PC-3 (cell line): ENCODE data around the gene DENND1B. TPM values are rescaled to one million over a fixed set of nuclear protein-coding genes. Genes with fewer than 3 reads are reported as not detected.

Source experiments
- ATAC-seq: fragments of 200-7000 bp; cut with Tn5 transposase; 2 replicates; pipeline ENCODE4 v1.9.1; 2020; ENCODE audit warnings: mild to moderate bottlenecking, moderate library complexity
- BruUV-seq: library from RNA; stranded (reverse); fragments of 400-500 nt; replicated peaks from 2 replicates; lab custom pipeline; 2021; lab: Mats Ljungman, UMichigan
- CTCF ChIA-PET: fragments of 300-600 bp; sonication (Branson Sonifier 250); formaldehyde crosslinking; loops from one replicate; lab custom pipeline; 2022; ENCODE audit warnings: antibody characterized with exemption; lab: Charles Lee
- POLR2A ChIA-PET: fragments of 300-600 bp; sonication (Branson Sonifier 250); formaldehyde crosslinking; loops from one replicate; lab custom pipeline; 2022; ENCODE audit warnings: antibody characterized with exemption; ENCODE audit not compliant: unreplicated experiment; lab: Charles Lee
- DNase-seq: peaks from one replicate; pipeline ENCODE4 v3.0.0-alpha.2; 2015
- H2AFZ ChIP-seq: fragments of 300-600 bp; sonication (generic); 2 replicates; pipeline ENCODE4 v1.6.0; 2016; ENCODE audit warnings: antibody characterized with exemption, low read length
- H3F3A ChIP-seq: fragments of 300-600 bp; sonication (generic); one replicate; pipeline ENCODE4 v1.6.0; 2017; ENCODE audit warnings: antibody characterized with exemption, low read length, control low read depth, mild to moderate bottlenecking; ENCODE audit not compliant: unreplicated experiment
- H3K27ac ChIP-seq: fragments of 300-600 bp; sonication (generic); 2 replicates; pipeline ENCODE4 v1.5.1; 2016; ENCODE audit warnings: mild to moderate bottlenecking, low read length
- H3K27me3 ChIP-seq: fragments of 300-600 bp; sonication (generic); 2 replicates; pipeline ENCODE4 v1.6.1; 2016; ENCODE audit warnings: low read length, mixed read lengths
- H3K36me3 ChIP-seq: fragments of 300-600 bp; sonication (generic); 2 replicates; pipeline ENCODE4 v1.6.1; 2016; ENCODE audit warnings: low read depth, mixed run types, low read length, mixed read lengths
- H3K4me1 ChIP-seq: fragments of 300-600 bp; sonication (generic); 2 replicates; pipeline ENCODE4 v1.5.1; 2016; ENCODE audit warnings: low read length; ENCODE audit not compliant: insufficient read depth
- H3K4me2 ChIP-seq: fragments of 300-600 bp; sonication (generic); 2 replicates; pipeline ENCODE4 v1.6.0; 2016; ENCODE audit warnings: low read length
- H3K4me3 ChIP-seq: fragments of 300-600 bp; sonication (generic); 2 replicates; pipeline ENCODE4 v1.5.1; 2016; ENCODE audit warnings: mild to moderate bottlenecking, low read length, mixed read lengths
- H3K79me2 ChIP-seq: fragments of 300-600 bp; sonication (generic); 2 replicates; pipeline ENCODE4 v1.6.1; 2017; ENCODE audit warnings: low read length, mixed read lengths
- H3K9ac ChIP-seq: fragments of 300-600 bp; sonication (generic); 2 replicates; pipeline ENCODE4 v1.6.0; 2016; ENCODE audit warnings: mild to moderate bottlenecking, low read length
- H3K9me2 ChIP-seq: fragments of 300-600 bp; sonication (generic); replicated peaks from 2 replicates; pipeline ENCODE4 v1.6.1; 2016; ENCODE audit warnings: mixed run types, low read length, mixed read lengths
- H3K9me3 ChIP-seq: fragments of 300-600 bp; sonication (generic); 2 replicates; pipeline ENCODE4 v1.6.1; 2016; ENCODE audit warnings: low read length, mixed read lengths
- H4K20me1 ChIP-seq: fragments of 300-600 bp; sonication (generic); 2 replicates; pipeline ENCODE4 v1.6.1; 2016; ENCODE audit warnings: low read length, mixed read lengths
- EZH2 ChIP-seq: fragments of 300-600 bp; sonication (generic); IDR thresholded peaks from one replicate; pipeline ENCODE4 v1.6.1; 2017; ENCODE audit warnings: antibody characterized with exemption, mild to moderate bottlenecking, low read length; ENCODE audit not compliant: unreplicated experiment
- EZH2phosphoT487 ChIP-seq: fragments of 300-600 bp; sonication (generic); IDR thresholded peaks from 2 replicates; pipeline ENCODE4 v1.6.1; 2018; ENCODE audit warnings: mild to moderate bottlenecking, antibody characterized with exemption, low read length, borderline replicate concordance
- intact Hi-C: fragments of 100-400 bp; cut with micrococcal nuclease; formaldehyde crosslinking; loops from 2 replicates; pipeline ENCODE4 v1.9.0; 2023
- total RNA-seq: library from RNA; depleted of rRNA; stranded (reverse); fragments of >200 nt; gene quantifications from 2 replicates; pipeline ENCODE4 v1.2.3, GENCODE V29; 2014
- TF ChIP-seq, protein P1 (sequence below): fragments of 300-600 bp; sonication (generic); conservative IDR thresholded peaks from 2 replicates; pipeline ENCODE4 v1.5.1; 2017; ENCODE audit warnings: antibody characterized with exemption, low read depth, mild to moderate bottlenecking, low read length

DENND1B gene
- total RNA-seq, 1 experiment from 2014 or later = 7.4 TPM

GRCh38 chr1:197683895-197684553 lies 91.3 kb downstream of the DENND1B start:
- no peak overlapping the region for H3K4me2 ChIP-seq

GRCh38 chr1:197683280-197683679 lies 92.0 kb downstream of the DENND1B start:
- H3K9me3 ChIP-seq = no peaks in the 10 kb centered on the region
- no peaks in the 10 kb centered on the region for H3K79me2 ChIP-seq
- H3K4me3 ChIP-seq = no peak overlapping the region
- H4K20me1 ChIP-seq = no peaks in the 10 kb centered on the region
- no peak overlapping the region for H3K27ac ChIP-seq
- ChIA-PET CTCF (no interaction called here), POLR2A (no interaction called here)
- H3F3A ChIP-seq = no peaks in the 10 kb centered on the region
- no peak for DNase-seq
- no peak for ATAC-seq
- H3K9ac ChIP-seq = no peak overlapping the region
- intact Hi-C loops = no loop called here
- H3K9me2 ChIP-seq = no peaks in the 10 kb centered on the region
- no peaks in the 10 kb centered on the region for H3K27me3 ChIP-seq
- no peak overlapping the region for H3K4me2 ChIP-seq
- BruUV-seq = no TSS peak
- peaks cover 2% of the 10 kb centered on the region; the same call in 1 of the 2 replicates for H3K36me3 ChIP-seq
- TF ChIP-seq EZH2phosphoT487 (no peak), EZH2 (no peak)
- TF ChIP-seq, protein P1, sequence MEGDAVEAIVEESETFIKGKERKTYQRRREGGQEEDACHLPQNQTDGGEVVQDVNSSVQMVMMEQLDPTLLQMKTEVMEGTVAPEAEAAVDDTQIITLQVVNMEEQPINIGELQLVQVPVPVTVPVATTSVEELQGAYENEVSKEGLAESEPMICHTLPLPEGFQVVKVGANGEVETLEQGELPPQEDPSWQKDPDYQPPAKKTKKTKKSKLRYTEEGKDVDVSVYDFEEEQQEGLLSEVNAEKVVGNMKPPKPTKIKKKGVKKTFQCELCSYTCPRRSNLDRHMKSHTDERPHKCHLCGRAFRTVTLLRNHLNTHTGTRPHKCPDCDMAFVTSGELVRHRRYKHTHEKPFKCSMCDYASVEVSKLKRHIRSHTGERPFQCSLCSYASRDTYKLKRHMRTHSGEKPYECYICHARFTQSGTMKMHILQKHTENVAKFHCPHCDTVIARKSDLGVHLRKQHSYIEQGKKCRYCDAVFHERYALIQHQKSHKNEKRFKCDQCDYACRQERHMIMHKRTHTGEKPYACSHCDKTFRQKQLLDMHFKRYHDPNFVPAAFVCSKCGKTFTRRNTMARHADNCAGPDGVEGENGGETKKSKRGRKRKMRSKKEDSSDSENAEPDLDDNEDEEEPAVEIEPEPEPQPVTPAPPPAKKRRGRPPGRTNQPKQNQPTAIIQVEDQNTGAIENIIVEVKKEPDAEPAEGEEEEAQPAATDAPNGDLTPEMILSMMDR = no peak
- H3K4me1 ChIP-seq = no peaks in the 10 kb centered on the region
- no peak overlapping the region for H2AFZ ChIP-seq

More at GRCh38 chr1:197683895-197684553, 91.3 kb downstream of the DENND1B start:
- ChIA-PET CTCF (no interaction called here), POLR2A (no interaction called here)
- no peak overlapping the region for H3K27ac ChIP-seq
- no peaks in the 10 kb centered on the region for H4K20me1 ChIP-seq
- ATAC-seq (no peak), DNase-seq (no peak)
- TF ChIP-seq, protein P1 = no peak
- TF ChIP-seq EZH2phosphoT487 = no peak
- TF ChIP-seq EZH2 = no peak
- peaks cover 6% of the 10 kb centered on the region; the same call in 1 of the 2 replicates for H3K36me3 ChIP-seq
- H3K4me3 ChIP-seq = no peak overlapping the region
- H3K79me2 ChIP-seq = no peaks in the 10 kb centered on the region
- no peaks in the 10 kb centered on the region for H3K9me3 ChIP-seq
- no TSS peak for BruUV-seq
- intact Hi-C loops = no loop called here
- no peaks in the 10 kb centered on the region for H3K9me2 ChIP-seq
- no peak overlapping the region for H3K9ac ChIP-seq
- no peak overlapping the region for H2AFZ ChIP-seq
- H3K27me3 ChIP-seq = no peaks in the 10 kb centered on the region
- H3K4me1 ChIP-seq = no peaks in the 10 kb centered on the region
- H3F3A ChIP-seq = no peaks in the 10 kb centered on the region

- Histone ChIP-seq H3K9me3 (no peaks in the 10 kb centered on the region), H3K79me2 (no peaks in the 10 kb centered on the region), H3K4me1 (no peaks in the 10 kb centered on the region), H3K27me3 (no peaks in the 10 kb centered on the region), H2AFZ (no peak overlapping the region), H3K9me2 (no peaks in the 10 kb centered on the region), H4K20me1 (no peaks in the 10 kb centered on the region), H3K4me3 (no peak overlapping the region), H3K27ac (no peak overlapping the region), H3F3A (no peaks in the 10 kb centered on the region), H3K36me3 (no peaks in the 10 kb centered on the region), H3K9ac (no peak overlapping the region), H3K4me2 (no peak overlapping the region)
- intact Hi-C loops = no loop called here
- BruUV-seq = no TSS peak
- CTCF ChIA-PET = no interaction called here
- DNase-seq (no peak), ATAC-seq (no peak)
- POLR2A ChIA-PET = no interaction called here
- TF ChIP-seq, protein P1 = no peak
- no peak for TF ChIP-seq EZH2
- no peak for TF ChIP-seq EZH2phosphoT487
Observed at GRCh38 chr1:197680311-197680710, 95.0 kb downstream of the DENND1B start.
